HuH-7.5 (cell line): ENCODE results near the gene RHBDD3.
A peak's percentile ranks its signal among the peaks of the same experiment; 100 is the strongest.

Experiments used
- DNase-seq: peaks from one replicate; pipeline ENCODE4 v3.0.0; 2011; ENCODE audit warnings: low spot score

Gene RHBDD3

GRCh38 chr22:29216873-29217666 lies 50.7 kb downstream of the RHBDD3 start:
- peak; percentile 77 for DNase-seq

DNA sequence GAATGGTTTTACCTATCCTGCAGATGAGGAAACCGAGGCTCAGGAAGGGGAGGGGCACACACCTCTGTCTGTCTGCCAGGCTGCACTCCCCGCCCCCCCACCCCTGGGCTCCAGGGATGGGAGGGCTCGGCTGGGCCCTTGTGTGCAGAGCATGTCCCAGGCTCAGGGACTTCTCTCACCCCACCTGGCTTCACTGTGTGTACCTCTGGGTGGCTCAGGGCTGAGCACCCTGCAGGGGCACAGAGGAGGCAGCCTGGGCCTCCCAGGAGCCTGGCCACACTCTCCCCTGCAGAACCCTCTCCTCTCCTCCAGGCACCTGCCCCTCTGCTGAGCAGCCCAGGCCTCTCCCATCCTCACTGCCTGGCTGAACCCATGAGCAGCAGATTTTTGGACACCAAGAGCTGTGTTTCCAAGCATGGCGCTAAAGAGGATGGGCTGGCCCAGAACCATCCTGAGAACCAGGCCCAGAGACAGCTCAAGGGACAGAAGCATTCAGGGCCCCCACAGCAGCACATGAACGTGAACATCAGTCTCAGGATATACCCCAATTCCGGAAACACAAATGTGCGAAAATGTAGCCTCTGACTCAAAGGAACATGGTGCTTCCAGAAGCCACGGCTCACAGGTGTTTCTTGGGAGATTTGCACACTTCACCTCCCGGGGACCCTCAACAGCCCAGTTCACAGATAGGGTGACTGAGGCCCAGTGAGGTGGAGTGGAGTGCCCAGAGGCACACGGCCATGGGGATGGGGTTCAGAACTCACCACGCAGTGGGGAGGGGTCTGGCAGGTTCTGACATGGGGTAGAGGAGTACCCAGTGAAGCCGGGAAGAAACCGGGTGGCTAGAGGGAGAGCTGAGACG lies 51.5 kb downstream of the RHBDD3 start:
- peak; percentile 10 for DNase-seq

DNA sequence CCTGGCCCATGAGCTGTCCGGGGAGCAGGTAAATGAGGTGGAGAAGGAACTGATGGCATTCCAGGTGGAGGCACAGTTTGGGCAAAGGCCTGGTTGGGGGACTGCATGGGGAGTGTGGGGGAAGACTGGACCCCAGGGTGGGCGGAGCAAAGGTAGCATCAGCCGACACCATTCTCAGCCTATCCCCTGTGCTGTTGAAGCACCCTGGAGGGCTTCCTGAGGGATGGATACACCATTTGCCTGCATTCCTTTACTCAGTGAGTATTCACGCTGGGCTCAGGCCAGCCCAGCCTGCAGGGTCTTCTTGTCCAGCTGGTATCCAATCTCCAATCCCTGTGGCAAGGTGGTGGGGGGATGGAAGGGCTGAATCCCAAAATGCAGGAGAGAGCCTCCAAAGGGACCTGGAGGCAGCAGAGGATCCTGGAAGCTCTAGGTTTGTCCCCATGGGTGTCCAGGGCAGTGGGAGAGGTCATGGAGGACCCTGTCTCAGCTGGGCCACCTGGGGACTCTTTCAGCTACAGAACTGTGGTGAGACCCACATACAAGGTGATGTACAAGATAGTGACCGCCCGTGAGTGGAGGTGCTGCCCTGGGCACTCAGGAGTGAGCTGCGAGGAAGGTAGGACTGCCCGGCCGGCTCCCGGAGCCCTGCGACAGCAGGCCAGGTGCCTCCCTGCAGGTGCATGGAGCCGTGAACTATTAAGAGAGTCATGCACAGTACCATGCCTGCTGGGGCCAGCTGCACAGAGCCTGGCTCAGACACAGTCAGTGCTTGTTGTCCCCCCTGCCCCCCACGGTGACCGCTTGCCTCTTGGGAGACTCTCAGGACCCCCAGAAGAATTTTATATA lies 52.5 kb downstream of the RHBDD3 start:
- peak; percentile 6 for DNase-seq

DNA sequence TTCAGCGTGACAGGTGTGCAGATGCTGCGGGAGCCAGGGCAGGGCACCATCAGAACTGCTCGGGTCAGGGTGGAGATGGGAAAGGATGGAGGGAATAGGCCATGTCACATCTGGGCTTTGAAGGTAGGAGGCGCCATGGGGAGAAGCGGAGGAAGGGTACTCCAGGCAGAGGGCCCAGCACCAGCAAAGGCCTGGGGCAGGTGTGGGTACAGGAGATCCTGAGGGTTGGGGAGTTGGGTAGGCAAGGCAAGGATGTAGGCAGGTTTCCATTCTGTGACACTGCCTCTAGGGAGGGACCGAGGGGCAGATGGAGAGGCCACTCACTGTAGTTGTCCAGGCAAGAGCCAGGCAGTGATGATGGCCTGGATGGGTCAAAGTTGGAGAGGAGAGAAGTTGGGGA lies 53.5 kb downstream of the RHBDD3 start:
- DNase-seq = peak; percentile 11

- DNase-seq = peak; percentile 8
Measured at GRCh38 chr22:29213493-29213892, 54.3 kb downstream of the RHBDD3 start.

- DNase-seq = peak; percentile 9
Measured at GRCh38 chr22:29212743-29213142, 55.0 kb downstream of the RHBDD3 start.

DNA sequence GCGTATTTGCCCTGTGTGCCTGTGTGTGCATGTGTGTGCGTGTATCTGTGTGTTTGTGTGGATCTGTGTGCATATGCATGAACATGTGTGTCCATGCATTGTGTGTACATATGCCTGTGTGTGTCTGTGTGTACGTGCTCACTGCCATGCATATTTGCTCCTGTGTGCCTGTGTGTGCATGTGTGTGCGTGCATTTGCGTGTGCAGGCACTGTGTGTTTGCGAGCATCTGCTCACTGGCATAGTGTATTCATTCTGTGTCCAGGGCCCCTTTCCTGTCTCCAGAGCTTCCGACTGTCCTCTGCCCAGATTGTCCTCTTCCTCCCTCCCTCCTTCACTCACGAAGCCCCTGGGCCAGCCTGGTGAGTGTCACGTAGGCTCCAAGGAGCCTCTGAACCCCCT lies 56.3 kb downstream of the RHBDD3 start:
- DNase-seq = peak; percentile 5

DNA sequence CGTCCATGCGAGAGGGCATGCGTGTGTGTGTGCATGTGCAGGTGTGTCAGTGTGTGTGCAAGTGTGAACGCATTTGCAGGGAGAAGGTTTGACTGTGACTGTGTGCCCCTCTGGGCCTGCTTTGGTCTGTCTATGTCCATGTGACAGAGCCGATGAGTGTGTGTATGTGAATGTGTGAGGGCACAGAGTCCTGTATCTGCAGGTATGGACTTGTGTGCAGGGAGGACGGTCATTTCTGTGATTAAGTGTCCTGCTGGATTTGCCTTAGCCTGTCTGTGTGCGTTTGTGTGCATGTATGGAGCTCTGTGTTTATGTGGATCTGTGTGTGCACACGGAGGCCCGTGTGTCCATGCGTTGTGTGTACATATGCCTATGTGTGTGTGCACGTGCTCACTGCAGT lies 56.7 kb downstream of the RHBDD3 start:
- no peak for DNase-seq
